ENCODE data around the gene CHEK2. TPM values are rescaled to one million over a fixed set of nuclear protein-coding genes. Genes with fewer than 3 reads are reported as not detected.
A peak's percentile ranks its signal among the peaks of the same experiment; 100 is the strongest.
"Not testable (repeated sequence)": the region's sequence is repeated elsewhere in the genome, so short reads cannot be mapped to it uniquely, and the experiment has no call there.

The CHEK2 gene
- total RNA-seq, 1 experiment from 2014 or later: 87.5 TPM

GRCh38 chr22:28682966-28683365 lies 58.7 kb downstream of the CHEK2 start:
- H3K27me3 ChIP-seq (ENCODE audit: control insufficient read depth, insufficient read depth, low read length); H3K36me3 ChIP-seq (replicated peaks; ENCODE audit: control insufficient read depth, insufficient read depth, low read length); DNase-seq; H3K4me3 ChIP-seq (ENCODE audit: insufficient read depth, low read depth, low read length): not testable (repeated sequence)

- not testable (repeated sequence) for H3K36me3 ChIP-seq (replicated peaks; ENCODE audit: control insufficient read depth, insufficient read depth, low read length); H3K27me3 ChIP-seq (ENCODE audit: control insufficient read depth, insufficient read depth, low read length); DNase-seq; H3K4me3 ChIP-seq (ENCODE audit: insufficient read depth, low read depth, low read length)
These were observed 60.7 kb downstream of the CHEK2 start for GRCh38 chr22:28680813-28681490.

DNA sequence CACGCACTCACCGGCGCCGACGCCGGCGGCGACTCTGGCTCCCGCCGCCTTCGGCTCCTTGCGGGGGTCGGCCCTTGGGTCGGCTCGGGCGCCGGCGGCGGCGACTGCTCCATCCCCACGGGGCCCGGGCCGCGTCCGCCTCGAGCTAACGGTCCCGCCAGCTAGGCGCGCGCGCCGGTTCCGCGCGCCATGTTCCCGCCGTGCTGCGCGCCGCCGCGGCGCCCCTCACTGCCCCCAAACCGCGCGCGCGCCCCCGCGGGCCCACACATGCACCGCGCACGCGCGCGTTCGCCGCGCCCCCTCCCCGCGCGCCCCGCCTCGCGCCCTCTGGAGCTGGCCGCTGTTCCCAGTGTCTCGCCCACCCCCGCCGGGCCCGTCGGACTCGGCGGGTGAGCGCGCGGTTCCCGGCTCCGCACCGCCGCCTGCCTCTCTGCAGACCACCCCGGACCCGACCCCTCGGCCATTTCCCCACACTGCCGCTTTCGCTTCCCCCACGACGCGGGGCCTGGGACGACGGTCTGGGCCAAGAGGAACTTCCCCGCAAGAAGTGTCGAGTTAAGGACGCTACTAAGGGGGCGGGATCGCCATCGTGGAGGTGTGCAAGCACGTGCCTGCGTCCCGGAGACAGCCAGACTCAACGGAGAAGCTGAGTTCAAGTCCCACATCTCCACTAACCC lies 61.9 kb downstream of the CHEK2 start, which contains the start of gene TTC28:
Gene TTC28, minus strand, starts transcription at position 230 of the 677 bp plus-strand sequence. Its CDS starts 117 bp downstream, at position 113.
- H3K27me3 ChIP-seq (ENCODE audit: control insufficient read depth, insufficient read depth, low read length); H3K36me3 ChIP-seq (replicated peaks; ENCODE audit: control insufficient read depth, insufficient read depth, low read length): not testable (repeated sequence)
- H3K4me3 ChIP-seq (ENCODE audit: insufficient read depth, low read depth, low read length): peak within 1 kb of the TSS; percentile 77
- peak; percentile 87 for DNase-seq

- H3K4me3 ChIP-seq (ENCODE audit: insufficient read depth, low read depth, low read length): peak overlapping the region; percentile 77
- DNase-seq: peak; percentile 21
- H3K27me3 ChIP-seq (ENCODE audit: control insufficient read depth, insufficient read depth, low read length); H3K36me3 ChIP-seq (replicated peaks; ENCODE audit: control insufficient read depth, insufficient read depth, low read length): not testable (repeated sequence)
These were observed 62.6 kb downstream of the CHEK2 start for GRCh38 chr22:28678778-28679610.

- not testable (repeated sequence) for H3K4me3 ChIP-seq (ENCODE audit: insufficient read depth, low read depth, low read length); DNase-seq; H3K27me3 ChIP-seq (ENCODE audit: control insufficient read depth, insufficient read depth, low read length); H3K36me3 ChIP-seq (replicated peaks; ENCODE audit: control insufficient read depth, insufficient read depth, low read length)
These were observed 63.5 kb downstream of the CHEK2 start for GRCh38 chr22:28678170-28678569.

DNA sequence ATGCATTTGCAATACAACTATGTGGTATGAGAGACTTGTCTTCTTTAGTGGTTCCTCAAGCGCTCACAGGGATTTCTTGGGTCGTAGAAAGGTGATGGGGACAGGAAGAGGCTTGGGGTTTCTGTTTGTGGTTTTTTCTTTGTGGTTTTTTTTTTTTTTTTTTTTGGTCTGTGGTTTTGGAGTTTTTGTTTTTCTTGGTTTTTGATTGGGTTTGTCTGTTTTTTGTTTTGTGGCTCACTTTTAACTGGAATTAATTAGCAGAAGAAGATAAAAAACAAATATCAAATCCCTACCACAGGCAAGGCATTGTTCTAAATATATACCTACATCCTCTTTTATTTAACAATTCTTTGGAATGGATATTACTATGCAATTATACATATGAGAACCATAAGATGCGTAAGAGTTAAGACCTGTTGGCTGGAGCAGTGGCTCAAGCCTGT lies 67.5 kb downstream of the CHEK2 start:
- DNase-seq: no peak
- Histone ChIP-seq H3K4me3 (ENCODE audit: insufficient read depth, low read depth, low read length) (no peak overlapping the region), H3K27me3 (ENCODE audit: control insufficient read depth, insufficient read depth, low read length) (no peaks in the 10 kb centered on the region; the same call in 1 of the 2 replicates), H3K36me3 (replicated peaks; ENCODE audit: control insufficient read depth, insufficient read depth, low read length) (no peaks in the 10 kb centered on the region)

GRCh38 chr22:28670756-28671155 lies 70.9 kb downstream of the CHEK2 start:
- no peak for DNase-seq
- no peak overlapping the region for H3K4me3 ChIP-seq (ENCODE audit: insufficient read depth, low read depth, low read length)
- no peaks in the 10 kb centered on the region for H3K27me3 ChIP-seq (ENCODE audit: control insufficient read depth, insufficient read depth, low read length)
- no peaks in the 10 kb centered on the region for H3K36me3 ChIP-seq (replicated peaks; ENCODE audit: control insufficient read depth, insufficient read depth, low read length)

GRCh38 chr22:28670161-28670560 lies 71.5 kb downstream of the CHEK2 start:
- Histone ChIP-seq H3K27me3 (ENCODE audit: control insufficient read depth, insufficient read depth, low read length) (no peaks in the 10 kb centered on the region), H3K4me3 (ENCODE audit: insufficient read depth, low read depth, low read length) (no peak overlapping the region), H3K36me3 (replicated peaks; ENCODE audit: control insufficient read depth, insufficient read depth, low read length) (no peaks in the 10 kb centered on the region)
- DNase-seq: no peak

DNA sequence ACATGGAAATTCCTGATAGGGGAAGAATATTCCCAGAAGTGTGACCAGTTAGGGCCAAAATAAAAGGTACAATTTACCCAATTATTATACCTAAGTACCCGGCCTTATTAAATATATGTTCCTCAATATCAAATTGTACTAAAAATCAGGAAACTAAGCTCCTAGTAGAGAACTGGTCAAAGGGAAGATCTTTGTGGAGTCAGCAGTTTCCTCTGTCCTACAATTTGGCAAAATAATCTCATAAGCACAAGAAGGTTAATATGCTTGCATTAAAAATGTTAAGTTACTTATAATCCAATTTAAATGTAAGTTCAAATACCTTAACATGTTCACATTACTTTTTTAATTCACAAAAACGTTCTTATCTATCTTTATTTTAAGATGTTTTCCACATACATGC lies 72.2 kb downstream of the CHEK2 start:
- no peak for DNase-seq
- Histone ChIP-seq H3K27me3 (ENCODE audit: control insufficient read depth, insufficient read depth, low read length) (no peaks in the 10 kb centered on the region), H3K36me3 (replicated peaks; ENCODE audit: control insufficient read depth, insufficient read depth, low read length) (no peaks in the 10 kb centered on the region), H3K4me3 (ENCODE audit: insufficient read depth, low read depth, low read length) (no peak overlapping the region)

DNA sequence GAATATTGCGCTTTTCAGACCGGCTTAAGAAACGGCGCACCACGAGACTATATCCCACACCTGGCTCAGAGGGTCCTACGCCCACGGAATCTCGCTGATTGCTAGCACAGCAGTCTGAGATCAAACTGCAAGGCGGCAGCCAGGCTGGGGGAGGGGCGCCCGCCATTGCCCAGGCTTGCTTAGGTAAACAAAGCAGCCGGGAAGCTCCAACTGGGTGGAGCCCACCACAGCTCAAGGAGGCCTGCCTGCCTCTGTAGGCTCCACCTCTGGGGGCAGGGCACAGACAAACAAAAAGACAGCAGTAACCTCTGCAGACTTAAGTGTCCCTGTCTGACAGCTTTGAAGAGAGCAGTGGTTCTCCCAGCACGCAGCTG lies 78.1 kb downstream of the CHEK2 start:
- not testable (repeated sequence) for H3K27me3 ChIP-seq (ENCODE audit: control insufficient read depth, insufficient read depth, low read length); DNase-seq; H3K4me3 ChIP-seq (ENCODE audit: insufficient read depth, low read depth, low read length); H3K36me3 ChIP-seq (replicated peaks; ENCODE audit: control insufficient read depth, insufficient read depth, low read length)

GRCh38 chr22:28658448-28658847 lies 83.2 kb downstream of the CHEK2 start:
- Histone ChIP-seq H3K36me3 (replicated peaks; ENCODE audit: control insufficient read depth, insufficient read depth, low read length) (no peaks in the 10 kb centered on the region), H3K4me3 (ENCODE audit: insufficient read depth, low read depth, low read length) (no peak overlapping the region), H3K27me3 (ENCODE audit: control insufficient read depth, insufficient read depth, low read length) (no peaks in the 10 kb centered on the region)
- DNase-seq: no peak

DNA sequence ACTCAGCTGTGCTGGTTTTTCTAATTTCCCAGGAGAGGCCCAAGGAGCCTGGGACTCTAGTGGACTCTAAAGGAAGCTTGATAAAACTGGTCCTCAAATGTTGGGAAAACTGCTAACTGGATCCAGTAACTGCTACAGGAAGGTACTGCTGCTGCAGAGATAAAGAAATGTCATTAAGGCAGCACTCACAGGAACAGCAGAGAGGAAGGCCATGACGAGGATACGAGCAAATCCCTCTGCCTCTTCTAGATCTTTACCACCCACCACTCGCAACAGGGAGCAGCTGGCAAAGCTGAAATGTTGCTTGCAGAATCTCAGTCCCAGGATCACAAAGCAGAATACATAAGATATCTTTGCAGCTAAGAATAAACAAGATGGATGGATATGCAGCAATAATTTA lies 85.4 kb downstream of the CHEK2 start:
- H3K27me3 ChIP-seq (ENCODE audit: control insufficient read depth, insufficient read depth, low read length): no peaks in the 10 kb centered on the region
- no peak for DNase-seq
- H3K4me3 ChIP-seq (ENCODE audit: insufficient read depth, low read depth, low read length): no peak overlapping the region
- H3K36me3 ChIP-seq (replicated peaks; ENCODE audit: control insufficient read depth, insufficient read depth, low read length): no peaks in the 10 kb centered on the region

GRCh38 chr22:28650463-28650862 lies 91.2 kb downstream of the CHEK2 start:
- DNase-seq: no peak
- no peak overlapping the region for H3K4me3 ChIP-seq (ENCODE audit: insufficient read depth, low read depth, low read length)

DNA sequence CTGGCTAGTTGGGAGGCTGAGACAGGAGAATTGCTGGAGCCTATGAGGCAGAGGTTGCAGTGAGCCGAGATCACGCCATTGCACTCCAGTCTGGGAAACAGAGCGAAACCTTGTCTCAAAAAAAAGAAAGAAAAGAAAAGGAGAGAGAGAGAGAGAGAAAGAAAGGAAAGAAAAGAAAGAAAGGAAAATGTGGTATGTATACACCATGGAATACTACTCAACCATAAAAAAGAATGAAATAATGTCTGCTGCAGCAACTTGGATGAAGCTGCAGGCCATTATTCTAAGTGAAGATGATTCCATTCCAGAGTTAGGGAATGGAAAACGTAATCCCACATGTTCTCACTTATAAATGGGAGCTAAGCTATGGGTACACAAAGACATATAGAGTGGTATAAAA lies 92.8 kb downstream of the CHEK2 start:
- no peaks in the 10 kb centered on the region for H3K36me3 ChIP-seq (replicated peaks; ENCODE audit: control insufficient read depth, insufficient read depth, low read length)
- H3K4me3 ChIP-seq (ENCODE audit: insufficient read depth, low read depth, low read length): no peak overlapping the region
- H3K27me3 ChIP-seq (ENCODE audit: control insufficient read depth, insufficient read depth, low read length): no peaks in the 10 kb centered on the region
- DNase-seq: no peak

More at GRCh38 chr22:28650463-28650862, 91.2 kb downstream of the CHEK2 start:
- H3K27me3 ChIP-seq (ENCODE audit: control insufficient read depth, insufficient read depth, low read length): no peaks in the 10 kb centered on the region
- H3K36me3 ChIP-seq (replicated peaks; ENCODE audit: control insufficient read depth, insufficient read depth, low read length): no peaks in the 10 kb centered on the region

DNA sequence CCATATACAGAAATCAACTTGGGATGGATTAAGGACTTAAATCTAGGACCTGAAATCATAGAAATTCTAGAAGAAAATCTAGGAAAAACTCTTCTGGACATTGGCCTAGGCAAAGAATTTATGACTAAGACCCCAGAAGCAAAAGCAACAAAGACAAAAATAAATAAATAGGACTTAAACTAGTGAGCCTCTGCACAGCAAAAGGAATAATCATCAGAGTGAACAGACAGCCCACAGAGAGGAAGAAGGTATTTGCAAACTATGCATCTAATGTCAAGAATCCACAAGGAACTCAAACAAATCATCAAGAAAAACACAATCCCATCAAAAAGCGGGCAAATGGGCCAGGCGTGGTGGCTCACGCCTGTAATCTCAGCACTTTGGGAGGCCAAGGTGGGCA lies 94.4 kb downstream of the CHEK2 start:
- no peak for DNase-seq
- Histone ChIP-seq H3K27me3 (ENCODE audit: control insufficient read depth, insufficient read depth, low read length) (no peaks in the 10 kb centered on the region), H3K36me3 (replicated peaks; ENCODE audit: control insufficient read depth, insufficient read depth, low read length) (no peaks in the 10 kb centered on the region), H3K4me3 (ENCODE audit: insufficient read depth, low read depth, low read length) (no peak overlapping the region)

Measured in H7 (cell line).